Osteocyte (in vitro differentiated cells): ENCODE measurements around the gene HIBADH. TPM values are rescaled to one million over a fixed set of nuclear protein-coding genes. Genes with fewer than 3 reads are reported as not detected.

Experiments used
- DNase-seq: peaks from one replicate; pipeline ENCODE4 v3.0.0; 2021; ENCODE audit warnings: mixed read lengths; ENCODE audit not compliant: unreplicated experiment; ENCODE audit errors: extremely low spot score
- H3K27ac Mint-ChIP-seq: one replicate; pipeline ENCODE4 v1.8.0; 2021; ENCODE audit warnings: mild to moderate bottlenecking, mixed read lengths; ENCODE audit not compliant: unreplicated experiment
- H3K27me3 Mint-ChIP-seq: one replicate; pipeline ENCODE4 v1.8.0; 2021; ENCODE audit warnings: mixed read lengths; ENCODE audit not compliant: unreplicated experiment
- H3K36me3 Mint-ChIP-seq: one replicate; pipeline ENCODE4 v1.8.0; 2021; ENCODE audit warnings: mixed read lengths; ENCODE audit not compliant: unreplicated experiment
- H3K4me1 Mint-ChIP-seq: one replicate; pipeline ENCODE4 v1.8.0; 2021; ENCODE audit warnings: mixed read lengths; ENCODE audit not compliant: unreplicated experiment
- H3K4me3 Mint-ChIP-seq: one replicate; pipeline ENCODE4 v1.8.0; 2021; ENCODE audit warnings: mild to moderate bottlenecking, moderate library complexity, mixed read lengths; ENCODE audit not compliant: unreplicated experiment
- H3K9me3 Mint-ChIP-seq: one replicate; pipeline ENCODE4 v1.8.0; 2021; ENCODE audit warnings: mixed read lengths; ENCODE audit not compliant: unreplicated experiment
- total RNA-seq: library from RNA; stranded (reverse); gene quantifications from 2 replicates; pipeline ENCODE4 v1.2.1, GENCODE V29; 2021
- TF ChIP-seq, protein P1 (sequence below): fragments of 200-600 bp; sonication (generic); IDR thresholded peaks from 2 replicates; pipeline ENCODE4 v1.5.0; 2021; ENCODE audit warnings: antibody characterized with exemption, mild to moderate bottlenecking, moderate library complexity

The HIBADH gene
- total RNA-seq, 1 donor from 2014 or later = 31.9 TPM

- TF ChIP-seq, protein P1, sequence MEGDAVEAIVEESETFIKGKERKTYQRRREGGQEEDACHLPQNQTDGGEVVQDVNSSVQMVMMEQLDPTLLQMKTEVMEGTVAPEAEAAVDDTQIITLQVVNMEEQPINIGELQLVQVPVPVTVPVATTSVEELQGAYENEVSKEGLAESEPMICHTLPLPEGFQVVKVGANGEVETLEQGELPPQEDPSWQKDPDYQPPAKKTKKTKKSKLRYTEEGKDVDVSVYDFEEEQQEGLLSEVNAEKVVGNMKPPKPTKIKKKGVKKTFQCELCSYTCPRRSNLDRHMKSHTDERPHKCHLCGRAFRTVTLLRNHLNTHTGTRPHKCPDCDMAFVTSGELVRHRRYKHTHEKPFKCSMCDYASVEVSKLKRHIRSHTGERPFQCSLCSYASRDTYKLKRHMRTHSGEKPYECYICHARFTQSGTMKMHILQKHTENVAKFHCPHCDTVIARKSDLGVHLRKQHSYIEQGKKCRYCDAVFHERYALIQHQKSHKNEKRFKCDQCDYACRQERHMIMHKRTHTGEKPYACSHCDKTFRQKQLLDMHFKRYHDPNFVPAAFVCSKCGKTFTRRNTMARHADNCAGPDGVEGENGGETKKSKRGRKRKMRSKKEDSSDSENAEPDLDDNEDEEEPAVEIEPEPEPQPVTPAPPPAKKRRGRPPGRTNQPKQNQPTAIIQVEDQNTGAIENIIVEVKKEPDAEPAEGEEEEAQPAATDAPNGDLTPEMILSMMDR = peak; percentile 69
- no peaks in the 10 kb centered on the region for H3K9me3 Mint-ChIP-seq
- peaks cover 4% of the 10 kb centered on the region for H3K36me3 Mint-ChIP-seq
- no peak overlapping the region for H3K4me3 Mint-ChIP-seq
- DNase-seq = no peak
- no peaks in the 10 kb centered on the region for H3K27me3 Mint-ChIP-seq
- H3K27ac Mint-ChIP-seq = no peak overlapping the region
- no peaks in the 10 kb centered on the region for H3K4me1 Mint-ChIP-seq
Observed at GRCh38 chr7:27576360-27576944, 86.2 kb downstream of the HIBADH start.

DNA sequence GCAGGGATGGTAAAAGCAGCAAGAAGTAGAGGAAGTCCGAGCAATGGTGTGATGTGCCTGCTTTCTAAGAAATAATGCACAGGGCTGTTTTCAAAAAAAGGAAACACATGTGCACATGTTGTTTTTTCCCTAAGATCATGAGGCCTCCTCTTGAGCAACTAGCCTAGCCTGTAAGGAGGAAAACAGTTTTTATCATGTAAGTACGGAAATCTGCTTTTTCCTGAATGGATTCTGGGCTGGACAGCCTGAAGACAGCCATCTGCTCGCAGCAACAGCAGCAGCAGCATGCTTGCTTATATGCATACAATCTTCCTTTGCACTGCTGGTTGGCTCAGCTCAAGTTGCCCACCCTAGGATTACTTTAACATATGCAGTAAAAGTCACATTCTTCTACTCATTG lies 87.1 kb downstream of the HIBADH start:
- Mint-ChIP-seq H3K9me3 (no peaks in the 10 kb centered on the region), H3K27ac (no peak overlapping the region), H3K4me3 (no peak overlapping the region), H3K36me3 (peaks cover 4% of the 10 kb centered on the region), H3K4me1 (no peaks in the 10 kb centered on the region), H3K27me3 (no peaks in the 10 kb centered on the region)
- TF ChIP-seq, protein P1 = no peak
- no peak for DNase-seq

DNA sequence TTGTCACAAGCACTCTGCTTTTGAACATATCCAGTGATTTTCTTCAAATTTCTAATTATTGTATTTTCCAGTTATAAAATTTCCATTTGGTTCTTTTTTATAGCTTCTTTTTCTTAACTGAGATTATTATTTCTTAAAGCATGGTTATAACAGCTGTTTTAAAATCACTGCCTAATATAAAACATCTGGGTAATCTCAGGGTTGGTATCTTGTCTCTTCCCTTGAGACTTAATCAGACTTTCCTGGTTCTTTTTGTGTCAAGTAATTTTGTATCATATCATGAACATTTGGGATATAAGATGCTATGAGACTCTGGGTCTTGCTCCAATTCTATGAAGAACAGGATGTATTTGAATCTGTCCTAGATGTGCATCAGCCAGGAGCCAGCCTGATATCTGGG lies 93.6 kb downstream of the HIBADH start:
- Mint-ChIP-seq H3K4me1 (peaks cover 12% of the 10 kb centered on the region), H3K27ac (peak overlapping the region; percentile 1), H3K36me3 (peaks cover 27% of the 10 kb centered on the region), H3K27me3 (no peaks in the 10 kb centered on the region), H3K9me3 (peaks cover 33% of the 10 kb centered on the region), H3K4me3 (no peak overlapping the region)
- TF ChIP-seq, protein P1 = no peak
- DNase-seq = no peak

DNA sequence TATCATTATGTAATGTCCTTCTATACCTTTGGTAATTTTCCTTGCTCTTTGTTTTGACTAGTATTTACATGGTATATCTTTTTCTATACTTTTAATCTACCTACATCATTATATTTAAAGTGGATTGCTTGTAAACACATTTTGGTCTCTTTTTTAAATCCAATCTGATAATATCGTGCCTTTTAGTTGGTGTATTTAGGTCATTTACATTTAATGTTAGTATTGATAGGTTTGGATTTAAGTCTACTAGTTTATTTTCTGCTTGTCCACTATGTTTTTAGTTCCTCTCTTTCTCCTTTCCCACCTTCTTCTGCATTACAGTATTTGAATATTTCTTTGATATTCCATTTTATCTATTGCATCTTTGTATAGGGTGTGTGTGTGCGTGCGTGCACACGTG lies 95.4 kb downstream of the HIBADH start:
- no peak overlapping the region for H3K4me3 Mint-ChIP-seq
- H3K36me3 Mint-ChIP-seq = peaks cover 29% of the 10 kb centered on the region
- H3K4me1 Mint-ChIP-seq = peaks cover 12% of the 10 kb centered on the region
- TF ChIP-seq, protein P1 = no peak
- no peak overlapping the region for H3K27ac Mint-ChIP-seq
- H3K27me3 Mint-ChIP-seq = no peaks in the 10 kb centered on the region
- no peak for DNase-seq
- H3K9me3 Mint-ChIP-seq = peaks cover 40% of the 10 kb centered on the region

DNA sequence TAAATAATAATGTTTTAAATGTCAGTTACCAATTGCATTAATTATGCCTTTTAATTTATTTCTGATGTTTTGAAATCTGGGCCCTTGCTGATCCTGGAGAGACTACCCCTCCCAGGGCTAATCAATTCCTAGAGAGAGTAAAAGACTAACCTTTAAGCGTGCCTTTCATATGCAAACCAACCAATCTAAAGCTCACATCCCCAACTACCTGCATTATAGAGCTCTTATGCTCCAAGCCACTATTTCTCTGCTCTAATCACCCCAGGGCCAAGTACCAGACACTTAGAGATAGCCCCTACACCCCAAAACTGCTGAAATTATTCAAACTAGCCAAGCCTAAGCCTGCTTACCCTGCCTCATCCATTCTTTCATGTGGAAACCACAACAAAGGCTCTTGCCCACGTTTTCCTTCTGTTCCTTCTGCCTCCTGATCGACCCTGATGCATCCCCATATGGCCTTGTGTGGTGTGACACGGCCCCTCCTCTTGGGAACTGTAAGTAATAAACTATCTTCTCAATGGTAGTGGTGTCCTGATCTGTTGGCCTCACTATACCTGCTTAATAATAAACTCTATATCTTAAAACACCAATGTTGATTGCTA lies 97.7 kb downstream of the HIBADH start:
- TF ChIP-seq, protein P1 = no peak
- Mint-ChIP-seq H3K27ac (no peak overlapping the region), H3K4me3 (no peak overlapping the region), H3K27me3 (no peaks in the 10 kb centered on the region), H3K4me1 (peaks cover 13% of the 10 kb centered on the region), H3K9me3 (peaks cover 40% of the 10 kb centered on the region), H3K36me3 (peaks cover 27% of the 10 kb centered on the region)
- no peak for DNase-seq
